HG03103 (cell line): ENCODE results near the gene SYNE3.

Experiments
- ATAC-seq: cut with Tn5 transposase; IDR thresholded peaks from one replicate; pipeline ENCODE4 v1.9.1; 2021; ENCODE audit warnings: low read depth; ENCODE audit not compliant: unreplicated experiment

The SYNE3 gene

DNA sequence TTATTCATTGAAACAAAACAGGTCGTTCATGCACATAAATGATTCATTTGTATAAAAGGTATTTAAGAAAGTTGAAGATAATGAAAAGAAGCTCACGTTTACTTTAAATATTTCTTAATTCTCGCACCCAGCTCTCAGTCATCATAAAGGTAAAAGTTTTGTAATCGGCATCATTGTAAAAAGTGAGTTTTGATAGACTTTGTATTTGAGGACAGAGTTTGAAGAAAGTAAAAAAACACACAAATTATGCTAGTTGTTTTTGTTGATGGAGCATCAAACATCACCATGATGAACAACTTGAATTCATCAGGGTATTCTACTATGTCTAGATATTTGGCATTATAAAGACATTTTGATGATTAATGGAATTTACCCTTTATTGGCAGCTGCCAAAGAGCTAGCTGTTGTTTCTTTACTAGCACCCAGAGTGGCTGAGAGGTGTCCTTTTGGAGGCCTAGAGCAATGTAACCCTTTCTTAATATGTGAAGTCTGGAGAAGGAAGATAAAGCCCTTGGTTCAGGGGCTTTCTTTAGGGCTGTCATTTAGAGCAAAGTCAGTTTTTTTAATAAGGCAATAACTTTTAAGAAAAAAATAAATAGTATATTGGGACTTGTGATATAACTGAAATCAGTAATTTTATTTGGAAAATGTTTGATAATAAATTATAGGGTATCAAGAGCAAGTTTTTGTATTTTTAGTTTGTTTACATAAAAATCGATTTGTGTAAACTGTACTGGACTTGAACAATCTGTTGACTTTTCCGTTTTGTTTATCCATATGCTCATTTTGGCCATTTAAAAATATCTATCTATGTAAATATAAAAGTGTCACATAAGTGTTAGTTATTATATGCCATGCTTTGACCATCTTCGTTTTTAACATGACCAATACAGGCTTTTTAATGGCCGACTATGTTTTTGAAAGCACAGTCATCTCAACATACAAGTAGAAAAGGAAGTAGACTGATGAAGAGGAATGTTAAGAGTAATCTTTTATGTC is 25.8 kb upstream of the SYNE3 start:
- ATAC-seq = no peak

DNA sequence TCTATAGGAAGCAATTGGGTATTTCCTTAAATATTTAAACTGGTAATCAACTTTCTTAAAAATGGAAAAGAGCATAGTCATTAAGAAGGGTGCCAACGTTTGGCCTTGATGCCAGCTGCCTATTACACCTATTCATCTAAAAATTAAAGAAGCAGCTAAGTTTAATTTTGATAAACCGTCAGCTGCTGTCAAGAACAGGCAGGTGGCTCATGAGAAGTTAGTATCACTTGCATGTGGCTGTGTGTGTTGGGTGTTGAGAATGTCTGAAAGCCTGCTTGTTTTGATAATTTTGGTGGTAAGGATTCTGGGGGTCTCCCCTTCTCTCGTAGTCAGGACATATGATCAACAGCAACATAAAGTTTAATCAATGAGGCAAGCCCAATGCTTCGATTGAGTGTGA is 24.9 kb upstream of the SYNE3 start:
- no peak for ATAC-seq

DNA sequence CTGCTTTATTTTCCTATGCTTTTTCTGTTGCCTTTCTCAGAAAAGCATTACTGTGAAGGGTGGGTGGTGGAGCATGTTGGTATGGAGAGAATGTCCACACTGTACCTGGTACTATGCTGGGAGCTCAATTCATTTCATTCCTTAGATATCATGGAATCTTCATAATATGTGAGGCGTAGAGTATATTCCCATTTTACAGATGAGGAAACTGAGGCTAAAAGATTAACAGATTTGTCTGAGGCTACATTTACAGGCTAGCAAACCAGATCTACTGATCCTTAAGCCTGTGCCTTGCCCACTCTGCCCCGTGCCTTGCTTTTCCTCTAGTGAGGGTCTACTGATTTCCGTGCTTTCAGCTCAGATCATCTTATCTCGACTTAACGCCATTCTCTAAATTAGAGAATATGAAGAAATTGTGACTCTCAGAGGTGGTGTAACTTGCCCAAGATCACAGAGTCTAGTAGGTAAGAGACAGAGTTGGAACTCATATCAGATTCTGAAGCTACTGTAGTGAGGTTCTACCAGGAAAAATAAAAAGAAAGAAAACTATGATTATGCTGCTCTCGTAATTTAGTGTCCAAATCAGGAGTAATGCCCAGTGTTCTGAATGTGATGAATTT is 23.9 kb upstream of the SYNE3 start:
- ATAC-seq = no peak

DNA sequence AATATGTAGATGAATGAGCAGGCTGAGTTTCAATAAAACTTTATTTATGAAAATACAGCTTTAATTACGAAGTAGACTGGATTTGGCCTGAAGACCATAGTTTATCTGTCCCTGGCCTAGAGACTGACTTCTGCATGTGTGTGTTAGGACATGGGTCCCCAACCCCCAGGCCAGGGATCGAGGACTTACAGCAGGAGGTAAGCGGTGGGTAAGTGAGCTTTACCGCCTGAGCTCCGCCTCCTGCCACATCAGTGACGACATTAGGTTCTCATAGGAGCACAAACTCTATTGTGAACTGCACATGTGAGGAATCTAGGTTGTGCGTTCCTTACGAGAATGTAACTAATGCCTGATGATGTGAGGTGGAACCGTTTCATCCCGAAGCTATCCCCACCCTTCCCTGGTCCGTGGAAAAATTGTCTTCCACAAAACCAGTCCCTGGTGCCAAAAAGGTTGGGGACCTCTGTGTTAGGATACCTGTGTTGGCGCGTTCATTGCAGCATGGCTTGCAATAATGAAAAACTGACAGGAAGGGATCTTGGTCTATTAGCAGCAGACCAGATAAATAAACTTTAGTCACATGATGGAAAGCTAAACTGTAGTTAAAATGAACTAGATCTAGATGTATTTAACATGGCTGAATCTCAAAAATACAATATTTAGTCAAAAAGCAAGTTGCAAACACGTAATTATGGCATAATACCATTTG is 22.5 kb upstream of the SYNE3 start:
- ATAC-seq = no peak

DNA sequence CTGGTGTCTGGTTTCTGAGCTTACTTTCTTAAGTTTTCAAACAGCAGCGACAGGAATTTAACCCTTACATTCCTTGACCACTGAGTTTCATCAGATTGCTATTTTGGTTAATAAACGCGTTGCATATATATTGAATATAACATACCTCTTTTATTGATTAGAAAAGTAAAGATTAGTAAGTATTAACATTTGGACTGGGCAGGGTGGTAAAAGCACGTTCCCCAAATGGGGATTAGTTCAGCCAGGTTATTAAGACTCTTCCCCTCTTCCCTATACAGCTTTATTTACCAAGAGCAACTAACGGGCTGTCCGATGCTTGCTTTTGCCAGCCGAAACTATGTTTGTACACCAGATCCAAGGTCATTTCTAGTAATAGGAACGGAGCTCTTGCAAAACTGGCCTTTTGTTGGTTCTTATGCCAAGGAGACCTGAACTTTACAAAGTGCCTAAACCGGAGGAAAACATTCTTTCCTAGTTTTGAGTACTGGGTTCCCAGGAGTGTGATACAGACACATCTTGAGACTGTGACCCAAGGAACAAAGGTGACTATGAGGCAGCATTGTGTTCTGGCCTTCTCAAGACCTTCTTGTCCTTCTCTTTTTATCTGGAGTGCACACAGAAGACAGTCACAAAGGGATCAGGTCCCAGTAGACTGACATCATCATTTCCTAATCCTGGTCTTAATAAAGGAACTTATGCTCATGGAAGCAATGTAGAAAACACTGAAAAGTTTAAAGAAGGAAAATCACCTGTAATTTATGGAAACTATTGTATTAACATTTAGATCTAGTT is 21.0 kb upstream of the SYNE3 start:
- no peak for ATAC-seq

DNA sequence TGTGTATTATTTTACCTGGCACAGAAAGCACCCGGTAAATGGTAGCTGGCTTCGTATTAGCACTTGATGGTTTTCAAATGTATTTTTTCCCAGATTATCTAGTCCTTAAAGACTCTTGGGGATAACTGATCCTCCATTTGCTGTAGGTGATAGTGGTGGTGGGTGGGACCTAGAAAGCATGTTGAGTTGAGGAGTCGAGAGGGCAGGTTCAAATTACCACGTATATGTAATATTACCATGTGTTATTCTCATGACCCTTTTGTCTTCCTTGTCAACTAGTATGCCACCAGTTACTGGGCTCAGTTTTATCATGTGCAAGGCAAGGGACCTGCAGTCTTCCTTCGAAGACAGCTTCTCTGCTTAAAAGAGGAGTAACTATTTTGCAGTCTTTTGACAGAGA is 20.2 kb upstream of the SYNE3 start:
- no peak for ATAC-seq

DNA sequence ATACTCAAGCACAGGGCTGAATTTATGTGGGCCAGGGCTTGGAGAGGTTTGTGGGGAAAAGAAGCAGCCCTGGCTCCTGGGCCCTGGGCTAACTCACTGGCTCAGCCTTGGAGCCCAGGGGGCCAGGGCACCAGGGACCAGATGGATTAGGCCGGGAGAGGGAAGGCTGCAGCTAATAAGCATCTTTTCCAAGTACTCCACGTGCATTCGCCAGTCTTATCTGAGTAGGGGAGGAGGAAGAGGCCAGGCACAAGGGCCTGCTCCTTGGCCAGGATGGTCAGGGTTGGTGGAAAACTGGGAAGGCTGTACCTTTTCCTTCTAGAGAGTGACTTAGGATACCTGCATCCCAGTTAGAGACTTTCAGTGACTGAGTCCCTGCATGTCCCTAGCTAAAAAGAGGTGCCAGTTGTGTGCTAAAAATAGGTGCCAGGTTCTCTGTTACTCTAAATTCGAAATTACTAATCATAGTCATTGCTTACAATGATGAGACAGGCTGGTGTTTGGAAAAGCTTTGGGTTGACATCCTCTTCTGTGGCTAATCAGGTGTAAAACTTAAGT is 19.7 kb upstream of the SYNE3 start:
- ATAC-seq = no peak

DNA sequence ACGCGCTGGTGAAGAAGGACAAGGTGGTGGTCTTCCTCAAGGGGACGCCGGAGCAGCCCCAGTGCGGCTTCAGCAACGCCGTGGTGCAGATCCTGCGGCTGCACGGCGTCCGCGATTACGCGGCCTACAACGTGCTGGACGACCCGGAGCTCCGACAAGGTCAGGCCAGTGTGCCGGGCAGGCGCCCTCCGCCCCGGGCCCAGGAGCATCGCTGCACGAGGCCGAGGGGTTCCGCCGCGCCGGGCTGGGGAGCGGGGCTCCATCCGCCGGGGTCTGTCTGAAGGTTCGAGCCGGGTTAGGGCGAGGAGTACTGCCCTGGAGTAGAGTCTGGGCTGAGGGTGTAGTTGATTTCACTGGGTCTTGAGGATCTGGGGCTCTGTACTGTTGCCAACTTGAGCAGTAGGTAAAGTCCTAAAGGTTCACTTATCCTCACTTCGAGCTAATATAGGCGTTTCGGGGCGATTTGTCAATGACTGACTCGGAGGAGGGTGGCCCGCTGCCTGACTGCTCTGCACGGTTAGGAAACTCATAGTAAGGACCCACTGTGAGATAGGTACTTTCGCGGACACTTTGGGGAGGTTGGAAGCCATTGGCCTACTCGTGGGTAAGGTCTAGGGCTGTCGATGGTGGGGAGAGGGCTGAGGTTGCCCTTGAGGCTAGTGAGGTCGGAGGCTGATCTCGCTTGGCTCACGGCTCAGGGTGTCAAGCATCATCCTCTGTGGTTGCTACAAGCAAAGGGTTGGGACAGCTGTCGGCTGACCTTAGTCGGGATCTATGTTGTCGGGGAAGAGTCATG is 19.0 kb upstream of the SYNE3 start:
- no peak for ATAC-seq

DNA sequence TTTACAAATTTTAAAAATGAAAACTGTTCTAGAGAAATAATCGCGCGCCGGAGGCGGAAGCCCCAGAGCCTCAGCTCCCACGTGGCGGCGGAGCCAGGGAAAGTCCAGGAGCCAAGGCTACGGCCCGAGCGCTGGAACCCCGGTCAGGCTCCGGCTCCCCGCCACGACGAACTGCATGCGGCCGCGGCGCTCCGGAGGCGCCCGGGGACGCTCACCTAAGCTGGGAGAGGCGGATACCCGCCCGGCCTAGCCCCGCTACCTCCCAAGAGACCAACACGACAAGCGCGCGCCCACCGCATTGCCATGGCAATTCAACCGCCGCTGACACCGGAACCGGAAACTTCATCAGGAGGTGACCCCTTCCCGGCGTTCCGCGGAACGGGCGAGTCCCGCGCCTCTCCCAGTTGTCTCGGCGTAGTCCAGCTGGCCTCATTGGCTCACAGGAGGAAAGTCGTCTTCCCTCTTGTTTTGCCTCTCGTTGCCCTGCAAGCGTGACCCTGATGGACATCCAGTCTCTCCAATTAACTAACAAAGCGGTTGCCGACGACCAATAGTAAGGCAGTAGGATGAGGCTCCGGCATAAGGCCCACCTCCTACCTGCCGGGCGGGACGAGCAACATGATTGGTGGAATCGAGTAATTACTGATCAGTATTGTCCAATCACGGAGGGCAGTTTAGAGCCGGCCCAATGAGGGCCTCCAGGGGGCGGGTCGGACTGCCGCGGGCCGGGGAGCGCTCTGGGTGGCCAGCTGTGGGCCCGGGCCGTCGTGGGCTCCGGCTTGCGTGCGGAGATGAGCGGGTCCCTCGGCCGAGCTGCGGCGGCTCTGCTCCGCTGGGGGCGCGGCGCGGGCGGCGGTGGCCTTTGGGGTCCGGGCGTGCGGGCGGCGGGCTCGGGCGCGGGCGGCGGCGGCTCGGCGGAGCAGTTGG is 18.1 kb upstream of the SYNE3 start, which contains the start of gene GLRX5:
GLRX5 (plus strand) TSS at position 752 of the 927 bp plus-strand sequence; CDS start at position 792, 40 bp downstream.
- peak; percentile 90 for ATAC-seq

DNA sequence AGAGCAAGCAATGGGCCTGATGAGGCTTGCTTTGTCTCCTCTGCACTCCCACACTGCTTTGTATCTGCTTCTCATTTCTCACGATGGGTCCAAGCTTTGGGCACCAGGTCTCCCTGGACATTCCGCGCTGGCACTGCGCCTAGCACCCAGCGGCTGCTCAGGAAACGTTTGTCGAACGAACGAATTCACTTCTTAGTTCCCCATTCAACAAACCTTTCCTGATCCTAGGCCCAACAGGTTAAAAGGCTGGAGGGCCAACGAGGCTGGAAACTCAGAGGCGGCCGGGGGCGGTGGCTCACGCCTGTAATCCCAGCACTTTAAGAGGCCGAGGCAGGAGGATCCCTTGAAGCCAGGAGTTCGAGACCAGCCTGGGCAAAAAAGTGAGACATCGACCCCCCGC is 17.4 kb upstream of the SYNE3 start:
- ATAC-seq = no peak

DNA sequence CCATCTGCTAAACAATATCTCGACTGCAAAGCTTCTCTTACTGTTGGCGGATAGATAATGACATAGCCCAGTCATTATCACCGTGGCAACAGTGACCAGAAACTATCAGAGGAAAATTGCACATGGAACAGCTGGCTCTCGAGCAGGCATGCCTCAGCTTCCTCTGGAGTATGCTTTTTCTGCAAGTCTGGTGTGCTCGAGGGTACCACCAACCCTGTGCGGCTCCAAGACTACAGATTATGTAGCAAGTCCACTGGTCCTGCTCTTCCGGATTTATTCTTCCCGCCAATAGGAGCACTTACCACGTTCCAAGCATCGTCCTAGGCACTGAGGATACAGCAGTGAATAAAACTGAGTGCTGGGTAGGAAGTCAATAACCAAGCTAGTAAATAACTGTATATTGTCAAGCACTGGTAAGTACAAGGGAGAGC is 17.0 kb upstream of the SYNE3 start:
- ATAC-seq = no peak

DNA sequence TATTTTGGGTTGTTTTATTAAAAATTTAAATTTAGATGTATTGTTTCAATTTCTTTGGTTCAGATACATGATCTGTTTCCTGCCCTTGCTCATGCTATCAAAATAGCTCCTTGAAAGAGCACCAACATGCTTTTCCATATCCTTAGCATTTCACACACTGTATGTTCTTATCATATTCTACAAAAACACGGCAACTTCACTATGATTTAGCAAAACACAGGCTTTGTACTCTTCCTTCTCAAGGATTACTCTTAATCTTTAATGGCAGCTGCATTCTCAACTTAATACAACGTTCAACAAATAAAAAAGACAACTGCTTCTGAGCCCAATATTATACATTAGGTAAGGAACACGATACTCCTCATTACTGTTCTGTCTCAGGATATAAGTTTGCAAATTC is 15.5 kb upstream of the SYNE3 start:
- no peak for ATAC-seq

DNA sequence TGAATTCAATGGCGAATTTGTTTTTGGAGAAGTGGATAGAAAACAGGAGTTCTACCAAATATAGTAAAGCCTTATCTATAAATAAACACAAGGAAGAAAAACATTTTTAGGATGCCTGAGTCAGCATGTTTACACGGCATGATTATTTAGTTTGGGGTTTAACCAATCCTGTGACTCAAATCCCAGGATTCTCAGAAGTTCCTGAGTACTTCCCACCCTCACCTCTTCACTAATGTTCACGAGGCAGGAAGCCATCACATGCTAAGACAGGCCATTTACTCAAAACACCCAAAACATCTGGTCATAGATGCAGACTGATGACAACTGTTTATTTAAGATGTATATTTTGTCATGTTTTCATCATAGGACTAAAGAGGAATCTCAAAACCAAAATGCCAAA is 15.0 kb upstream of the SYNE3 start:
- ATAC-seq = no peak

DNA sequence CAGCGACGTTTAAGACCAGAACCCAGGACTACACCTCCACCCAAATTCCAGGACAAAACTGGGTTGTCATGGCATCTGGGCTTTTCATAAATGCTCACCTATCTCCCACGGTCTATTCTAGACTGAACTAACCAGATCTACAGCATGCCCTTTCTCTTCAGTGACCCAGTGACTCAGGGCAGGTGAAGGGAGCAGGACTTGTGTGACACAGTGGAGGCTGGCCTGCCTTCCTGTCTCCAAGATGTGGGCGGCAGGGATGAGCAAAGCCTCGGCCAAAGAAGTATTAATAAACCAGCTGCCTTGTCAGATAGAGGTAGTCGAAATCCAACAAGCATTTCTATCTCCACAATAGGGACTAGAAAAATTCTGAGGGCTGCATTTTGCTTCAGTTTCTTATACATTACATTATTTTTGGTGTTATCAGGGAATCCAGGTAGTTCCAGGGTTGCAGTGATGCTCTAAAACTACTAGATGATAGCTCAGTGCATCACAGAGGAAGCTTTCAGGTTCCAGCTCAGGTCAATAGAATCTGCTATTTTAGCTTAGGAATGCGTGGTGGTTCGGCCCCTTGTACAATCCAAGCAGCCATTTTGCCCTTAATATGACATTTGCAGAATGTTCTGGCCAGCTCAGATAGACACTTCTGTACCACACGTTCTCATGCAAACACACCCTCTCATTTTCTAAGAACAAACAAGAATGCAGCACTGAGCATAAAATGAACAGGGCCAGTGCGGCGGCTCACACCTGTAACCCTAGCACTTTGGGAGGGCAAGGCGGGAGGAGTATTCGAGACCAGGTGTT is 14.2 kb upstream of the SYNE3 start:
- no peak for ATAC-seq

DNA sequence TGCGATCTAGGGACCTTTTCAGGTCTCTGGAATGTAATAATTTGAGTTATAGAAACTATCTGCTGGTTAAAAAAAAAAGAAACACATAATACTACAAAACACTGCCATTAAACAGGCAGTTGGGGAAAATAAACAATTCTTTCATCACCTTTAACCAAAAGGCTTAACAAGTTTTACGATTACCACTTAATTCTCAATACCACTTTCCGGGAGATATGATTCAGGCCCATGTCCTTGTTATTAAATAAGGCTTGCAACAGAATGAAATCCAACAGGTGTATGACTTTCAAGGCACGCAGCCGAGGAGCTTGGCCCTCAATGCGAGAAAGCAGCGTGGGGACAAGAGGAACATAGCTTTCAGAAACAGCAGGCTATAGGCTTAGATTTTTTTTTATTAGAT is 12.8 kb upstream of the SYNE3 start:
- ATAC-seq = no peak

DNA sequence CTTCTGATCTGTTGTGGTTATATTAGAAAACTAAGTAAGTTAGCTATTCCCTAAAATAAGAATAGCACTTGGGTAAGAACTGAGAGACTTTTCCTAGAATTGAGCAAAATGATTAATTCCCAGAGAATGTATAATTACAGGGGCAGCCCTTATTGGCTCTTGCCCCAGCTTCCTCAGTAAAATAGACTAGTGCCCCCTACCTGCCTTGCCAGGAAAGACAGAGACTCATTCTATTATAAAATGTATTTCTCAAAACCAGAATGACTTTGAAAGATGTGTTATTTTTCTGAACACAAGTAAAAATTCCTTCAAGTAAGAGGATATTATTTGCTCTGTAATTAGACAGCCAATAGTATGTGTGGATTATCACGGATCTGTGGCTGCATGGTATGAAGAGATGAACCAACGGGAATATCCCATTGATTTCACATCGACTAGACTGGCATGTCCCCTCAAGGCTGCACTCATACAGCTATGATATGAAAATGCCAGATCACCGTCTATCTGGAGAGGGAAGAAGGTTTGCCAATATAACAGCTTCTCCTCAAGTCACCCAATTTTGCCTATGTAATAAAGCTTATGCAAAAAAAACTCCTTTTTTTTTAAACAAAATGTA is 11.0 kb upstream of the SYNE3 start:
- no peak for ATAC-seq
